ENCODE measurements around the gene EXOC4.
"Not testable (repeated sequence)": the region's sequence is repeated elsewhere in the genome, so short reads cannot be mapped to it uniquely, and the experiment has no call there.

EXOC4 gene

DNA sequence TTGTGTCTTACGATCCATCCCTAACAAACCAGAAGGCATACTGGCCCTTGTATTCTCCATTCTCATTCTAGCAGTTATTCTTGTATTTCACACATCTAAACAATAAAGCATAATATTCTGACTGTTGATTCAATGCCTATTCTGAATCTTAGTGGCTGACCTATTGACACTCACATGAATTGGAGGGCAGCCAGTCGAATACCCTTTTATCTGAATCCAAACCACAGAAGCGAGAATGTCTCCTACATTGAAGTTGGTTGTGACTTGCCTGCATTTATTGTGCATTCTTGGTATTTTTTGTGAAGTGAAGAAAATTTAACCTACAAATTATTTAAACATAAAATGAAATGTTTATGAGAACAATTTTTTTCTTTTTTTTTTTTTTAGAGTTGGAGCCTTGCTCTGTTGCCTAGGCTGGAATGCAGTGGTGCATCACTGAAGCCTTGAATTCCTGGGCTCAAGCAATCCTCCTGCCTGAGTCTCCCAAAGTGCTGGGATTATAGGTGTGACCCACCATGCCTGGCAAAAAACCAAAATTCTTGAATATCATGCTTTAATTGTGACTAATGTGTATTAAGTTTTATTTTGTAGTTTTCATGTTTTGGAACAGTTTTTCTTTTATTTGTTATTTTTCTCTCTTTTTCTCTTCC, 22.7 kb downstream of the EXOC4 start:
- DNase-seq (ENCODE audit: low read depth): no peak

DNA sequence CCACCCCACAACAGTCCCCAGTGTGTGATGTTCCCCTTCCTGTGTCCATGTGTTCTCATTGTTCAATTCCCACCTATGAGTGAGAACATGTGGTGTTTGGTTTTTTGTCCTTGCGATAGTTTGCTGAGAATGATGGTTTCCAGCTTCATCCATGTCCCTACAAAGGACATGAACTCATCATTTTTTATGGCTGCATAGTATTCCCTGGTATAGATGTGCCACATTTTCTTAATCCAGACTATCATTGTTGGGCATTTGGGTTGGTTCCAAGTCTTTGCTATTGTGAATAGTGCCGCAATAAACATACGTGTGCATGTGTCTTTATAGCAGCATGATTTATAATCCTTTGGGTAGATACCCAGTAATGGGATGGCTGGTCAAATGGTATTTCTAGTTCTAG, 26.1 kb downstream of the EXOC4 start:
- DNase-seq (ENCODE audit: low read depth): not testable (repeated sequence)

DNA sequence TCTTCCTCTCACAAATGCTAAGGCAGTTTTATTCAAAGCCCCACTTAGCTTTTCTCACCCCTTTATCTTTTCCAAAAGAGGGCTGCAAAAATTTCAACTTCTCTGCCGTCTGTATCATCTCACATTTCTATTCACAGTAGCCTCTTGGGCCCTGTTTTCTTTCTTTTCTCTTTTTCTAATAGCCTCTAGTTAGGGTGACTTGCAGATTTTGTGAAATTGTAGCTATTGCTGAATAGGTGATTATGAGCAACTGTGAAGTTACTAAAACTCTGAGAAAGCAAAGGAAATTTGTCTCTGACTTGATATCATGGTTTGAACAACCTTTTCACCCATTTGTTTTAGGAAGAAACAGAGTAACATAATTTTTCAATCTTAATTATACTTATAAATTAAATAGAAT, 29.2 kb downstream of the EXOC4 start:
- no peak for DNase-seq (ENCODE audit: low read depth)

- DNase-seq (ENCODE audit: low read depth): no peak
Measured at GRCh38 chr7:133284092-133284491, 31.2 kb downstream of the EXOC4 start.

- DNase-seq (ENCODE audit: low read depth): no peak
Measured at GRCh38 chr7:133288970-133289369, 36.1 kb downstream of the EXOC4 start.

DNA sequence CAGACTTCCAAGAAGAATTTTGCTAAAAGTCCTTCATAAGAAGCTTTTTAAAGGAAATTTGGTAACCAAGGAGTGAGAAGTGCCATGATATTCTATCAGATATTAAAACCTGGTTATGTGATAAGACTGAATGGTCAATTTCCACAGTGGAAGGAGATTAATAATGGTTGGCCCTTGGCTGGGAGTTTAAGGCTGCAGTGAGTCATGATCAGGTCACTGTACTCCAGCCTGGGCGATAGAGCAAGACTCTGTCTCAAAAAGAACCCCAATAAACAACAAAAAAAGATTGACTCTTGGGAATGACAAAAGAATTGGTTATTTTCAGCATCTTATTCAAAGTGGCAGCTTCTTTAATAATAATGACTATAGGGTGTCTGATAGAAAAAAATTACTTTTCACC, 37.2 kb downstream of the EXOC4 start:
- DNase-seq (ENCODE audit: low read depth): no peak

DNA sequence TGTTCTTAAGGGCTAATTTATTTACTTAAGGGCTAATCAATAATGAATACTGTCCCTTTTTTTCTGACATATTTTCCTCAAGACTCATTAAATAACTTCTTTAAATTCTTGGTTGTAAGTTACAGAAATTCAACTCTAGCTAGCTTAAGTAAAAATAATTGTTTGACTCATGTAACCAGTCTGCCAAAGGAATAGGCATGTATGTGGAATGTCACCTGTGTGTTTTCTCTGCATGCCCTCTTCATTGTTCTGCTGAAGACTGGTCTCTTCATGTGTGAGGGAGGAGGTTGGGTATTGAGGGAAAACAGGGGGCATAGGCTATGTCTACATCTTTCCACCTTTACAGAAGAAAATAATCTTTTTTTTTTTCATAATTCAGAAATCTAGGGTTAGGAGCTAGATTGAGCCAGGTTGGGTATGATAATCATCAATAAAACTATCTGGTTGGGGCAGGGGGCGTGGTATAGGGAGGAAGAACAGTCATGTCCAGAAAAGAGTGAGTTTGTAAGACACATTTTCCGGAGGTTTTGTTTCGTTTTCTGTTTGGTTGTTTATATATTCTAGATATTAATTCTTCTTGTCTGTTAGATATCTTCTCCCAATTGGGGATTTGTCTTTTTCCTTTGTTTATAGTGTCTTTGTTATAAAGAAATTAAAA, 37.9 kb downstream of the EXOC4 start:
- no peak for DNase-seq (ENCODE audit: low read depth)

- no peak for DNase-seq (ENCODE audit: low read depth)
Measured at GRCh38 chr7:133292631-133293030, 39.8 kb downstream of the EXOC4 start.

DNA sequence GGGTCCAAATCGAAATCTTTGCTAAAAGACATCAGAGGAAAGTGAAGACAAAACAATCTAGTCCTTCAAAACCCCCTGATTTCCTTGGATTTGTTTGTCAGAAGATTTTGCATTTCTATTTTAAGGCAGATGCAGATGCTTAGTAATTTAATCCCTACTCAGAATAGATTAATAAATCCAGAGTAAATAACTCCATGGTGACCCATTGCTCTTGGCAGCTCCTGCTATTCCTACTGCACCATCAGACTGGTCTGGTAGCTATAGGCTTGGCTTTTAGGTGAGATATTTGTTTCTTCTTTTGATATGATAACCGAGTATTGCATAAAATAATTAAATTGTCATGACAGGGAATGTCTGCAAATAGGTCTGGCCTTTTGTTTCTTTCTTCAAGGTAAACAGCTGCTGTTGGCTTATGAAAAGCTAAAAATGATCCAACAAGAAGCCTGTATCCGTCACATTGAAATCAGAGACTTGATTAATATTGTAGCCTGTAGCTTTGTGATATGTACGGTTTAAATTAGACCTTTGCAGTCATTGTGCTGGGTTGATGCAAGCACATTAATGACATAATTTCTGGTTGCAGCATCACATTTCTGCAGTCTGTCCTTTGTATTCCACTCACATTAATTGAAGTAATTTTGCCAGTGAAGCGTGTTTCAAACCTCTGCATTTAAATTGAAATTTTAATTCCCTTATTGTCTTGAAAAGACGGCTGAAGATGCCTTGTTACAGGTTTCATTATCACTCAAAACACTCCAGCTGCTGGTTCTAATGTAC, 40.7 kb downstream of the EXOC4 start:
- DNase-seq (ENCODE audit: low read depth): no peak

- no peak for DNase-seq (ENCODE audit: low read depth)
Measured at GRCh38 chr7:133294234-133294633, 41.4 kb downstream of the EXOC4 start.

DNA sequence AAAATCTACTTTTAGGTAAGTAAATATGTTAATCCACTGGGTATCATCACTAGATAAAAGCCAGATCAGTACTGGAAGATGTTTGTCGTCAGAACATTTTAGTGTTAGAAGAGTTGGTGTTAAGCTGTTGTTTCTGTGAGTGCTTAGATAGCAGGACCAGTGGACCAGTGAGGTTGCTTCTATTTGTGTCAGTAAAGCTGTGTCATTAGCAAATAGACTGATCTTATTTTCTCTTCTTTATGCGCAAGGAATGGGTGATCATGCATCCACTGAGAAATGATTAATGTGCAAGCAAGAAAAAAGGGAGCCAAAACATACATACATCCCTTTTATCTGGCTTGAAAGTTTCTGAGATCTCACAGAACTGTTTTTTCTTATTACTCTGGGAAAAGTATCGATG, 42.6 kb downstream of the EXOC4 start:
- no peak for DNase-seq (ENCODE audit: low read depth)

DNA sequence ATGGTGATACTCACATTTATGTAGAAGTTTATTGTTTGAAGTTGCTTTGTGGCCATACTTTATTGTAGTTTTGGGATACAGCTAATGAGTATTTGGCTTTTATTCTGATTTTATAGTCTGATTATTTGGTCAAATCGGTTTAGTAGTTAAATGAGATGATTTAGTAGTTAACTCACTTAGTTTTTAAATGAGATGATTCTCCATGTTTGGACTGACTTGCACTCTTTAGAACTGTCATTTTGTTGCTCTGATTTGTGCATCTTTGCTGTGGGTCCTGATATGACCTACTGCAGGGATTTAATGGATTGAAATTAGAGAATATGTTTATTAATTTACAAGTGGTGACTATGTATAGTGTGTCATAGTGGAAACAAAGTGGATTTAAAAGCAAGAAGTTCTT, 44.2 kb downstream of the EXOC4 start:
- no peak for DNase-seq (ENCODE audit: low read depth)

GRCh38 chr7:133298080-133298479, 45.2 kb downstream of the EXOC4 start:
- DNase-seq (ENCODE audit: low read depth): no peak

- no peak for DNase-seq (ENCODE audit: low read depth)
Measured at GRCh38 chr7:133299676-133300075, 46.8 kb downstream of the EXOC4 start.

- no peak for DNase-seq (ENCODE audit: low read depth)
Measured at GRCh38 chr7:133300088-133300487, 47.2 kb downstream of the EXOC4 start.

- no peak for DNase-seq (ENCODE audit: low read depth)
Measured at GRCh38 chr7:133300811-133301210, 47.9 kb downstream of the EXOC4 start.

GRCh38 chr7:133301444-133301843, 48.6 kb downstream of the EXOC4 start:
- DNase-seq (ENCODE audit: low read depth): no peak

DNA sequence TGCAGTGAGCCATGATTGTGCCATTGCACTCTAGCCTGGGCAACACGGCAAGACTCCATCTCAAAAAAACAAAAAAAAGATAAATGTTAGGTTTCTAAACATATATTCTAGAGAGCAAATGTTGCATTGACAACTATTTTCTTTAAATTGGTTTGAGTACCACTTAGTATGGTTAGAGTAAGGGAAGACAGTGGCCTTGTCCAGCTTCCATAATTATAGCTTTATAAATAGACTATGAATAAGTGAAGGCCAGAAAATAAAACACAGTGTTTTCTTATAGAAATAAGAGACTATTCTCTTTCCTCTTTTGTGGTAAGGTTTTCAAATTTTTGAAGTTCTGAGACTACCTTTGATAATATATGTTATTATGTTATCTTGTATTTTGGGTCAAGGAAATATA, 50.5 kb downstream of the EXOC4 start:
- DNase-seq (ENCODE audit: low read depth): no peak

- DNase-seq (ENCODE audit: low read depth): no peak
Measured at GRCh38 chr7:133303931-133304330, 51.1 kb downstream of the EXOC4 start.

- no peak for DNase-seq (ENCODE audit: low read depth)
Measured at GRCh38 chr7:133309333-133309732, 56.5 kb downstream of the EXOC4 start.

GRCh38 chr7:133310232-133310862, 57.5 kb downstream of the EXOC4 start:
- DNase-seq (ENCODE audit: low read depth): no peak

DNA sequence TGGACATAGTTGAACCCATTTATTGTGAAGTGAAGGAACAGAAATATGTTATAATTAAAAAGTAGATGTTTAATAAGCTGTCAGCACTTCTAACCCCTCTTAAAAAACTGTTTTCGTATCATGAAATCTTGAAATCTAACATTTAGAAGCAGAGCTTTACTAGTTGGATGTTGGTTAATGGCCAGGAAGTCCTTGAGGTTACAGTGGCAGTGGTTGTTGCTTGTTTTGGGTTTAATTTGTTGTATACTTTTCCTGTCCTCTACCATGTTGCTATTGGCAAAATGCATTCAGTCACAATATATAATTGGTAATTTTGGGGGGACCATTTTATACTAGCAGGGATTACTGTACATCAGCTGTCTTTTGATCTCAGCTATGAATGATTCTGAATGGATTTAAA, 60.7 kb downstream of the EXOC4 start:
- DNase-seq (ENCODE audit: low read depth): no peak

DNA sequence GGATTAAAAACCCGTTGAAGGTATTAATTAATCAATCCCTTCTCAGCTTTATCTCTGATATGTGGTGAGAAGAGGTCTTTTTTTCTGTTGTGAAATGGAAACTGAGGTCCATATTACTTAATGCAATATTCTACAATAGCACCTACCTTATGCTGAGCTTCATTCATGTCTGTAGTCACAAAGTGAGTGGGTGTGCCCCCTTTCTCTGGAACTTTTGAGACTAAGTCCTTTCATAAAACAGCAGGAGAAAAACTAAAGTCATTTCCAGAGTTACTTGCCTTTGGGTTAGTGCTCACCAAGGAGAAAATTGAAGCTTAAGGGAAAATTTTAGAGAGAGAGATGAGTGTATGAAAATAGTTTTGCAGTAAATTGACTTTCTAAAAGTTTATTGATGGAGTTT, 61.2 kb downstream of the EXOC4 start:
- no peak for DNase-seq (ENCODE audit: low read depth)
